Endothelial cell of umbilical vein (primary cell): Measurements from ENCODE around the gene COL5A1.

Experiments used
- EZH2 ChIP-seq: IDR thresholded peaks from 2 replicates; pipeline ENCODE4 v1.6.1; 2012; ENCODE audit warnings: borderline replicate concordance, low read depth, mild to moderate bottlenecking, moderate library complexity, low read length, inconsistent platforms; ENCODE audit not compliant: severe bottlenecking
- POLR2A ChIP-seq: IDR thresholded peaks from 2 replicates; pipeline ENCODE4 v1.6.1; 2012; ENCODE audit warnings: low read depth, mild to moderate bottlenecking, control low read depth, low read length
- POLR2AphosphoS5 ChIP-seq: IDR thresholded peaks from 2 replicates; pipeline ENCODE4 v1.6.1; 2012; ENCODE audit warnings: low read depth, mild to moderate bottlenecking, control low read depth, low read length, moderate library complexity; ENCODE audit not compliant: insufficient read depth
- TF ChIP-seq, protein P1 (sequence below), 2 donors: IDR thresholded peaks; 1 replicate in 1 of 2; 2 replicates in 1 of 2; pipeline ENCODE4 v1.5.1; 2011; ENCODE audit warnings: low read length in 2 of 2, mild to moderate bottlenecking in 2 of 2, moderate library complexity in 2 of 2, control low read depth in 1 of 2, inconsistent platforms in 1 of 2, low read depth in 1 of 2; ENCODE audit not compliant: insufficient read depth in 1 of 2; ENCODE audit errors: extremely low read depth in 1 of 2
- TF ChIP-seq, protein P2 (sequence below): IDR thresholded peaks from 2 replicates; pipeline ENCODE4 v1.6.1; 2011; ENCODE audit not compliant: insufficient read depth, insufficient read length

DNA sequence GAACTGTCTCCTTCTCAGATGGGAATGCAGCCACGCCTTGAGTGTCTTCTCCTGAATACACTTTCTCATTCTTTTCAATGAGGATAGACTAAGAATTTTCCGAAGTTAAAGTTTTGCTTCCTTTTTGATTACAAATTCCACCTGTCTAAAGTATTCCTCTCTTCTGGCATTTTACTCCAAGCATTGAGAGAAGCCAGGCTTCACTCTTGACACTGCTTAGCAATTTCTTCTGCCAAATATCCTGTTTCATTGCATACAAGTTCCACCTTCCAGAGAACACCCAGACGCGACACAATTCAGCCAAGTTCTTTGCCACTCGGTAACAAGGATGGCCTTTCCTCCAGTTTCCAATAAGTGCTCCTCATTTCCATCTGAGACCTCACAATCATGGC lies 35.6 kb upstream of the COL5A1 start:
- TF ChIP-seq, protein P1, sequence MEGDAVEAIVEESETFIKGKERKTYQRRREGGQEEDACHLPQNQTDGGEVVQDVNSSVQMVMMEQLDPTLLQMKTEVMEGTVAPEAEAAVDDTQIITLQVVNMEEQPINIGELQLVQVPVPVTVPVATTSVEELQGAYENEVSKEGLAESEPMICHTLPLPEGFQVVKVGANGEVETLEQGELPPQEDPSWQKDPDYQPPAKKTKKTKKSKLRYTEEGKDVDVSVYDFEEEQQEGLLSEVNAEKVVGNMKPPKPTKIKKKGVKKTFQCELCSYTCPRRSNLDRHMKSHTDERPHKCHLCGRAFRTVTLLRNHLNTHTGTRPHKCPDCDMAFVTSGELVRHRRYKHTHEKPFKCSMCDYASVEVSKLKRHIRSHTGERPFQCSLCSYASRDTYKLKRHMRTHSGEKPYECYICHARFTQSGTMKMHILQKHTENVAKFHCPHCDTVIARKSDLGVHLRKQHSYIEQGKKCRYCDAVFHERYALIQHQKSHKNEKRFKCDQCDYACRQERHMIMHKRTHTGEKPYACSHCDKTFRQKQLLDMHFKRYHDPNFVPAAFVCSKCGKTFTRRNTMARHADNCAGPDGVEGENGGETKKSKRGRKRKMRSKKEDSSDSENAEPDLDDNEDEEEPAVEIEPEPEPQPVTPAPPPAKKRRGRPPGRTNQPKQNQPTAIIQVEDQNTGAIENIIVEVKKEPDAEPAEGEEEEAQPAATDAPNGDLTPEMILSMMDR (IDR thresholded peaks at IDR 0.05; ENCODE audit: extremely low read depth in 1 of 2, insufficient read depth in 1 of 2, low read depth in 1 of 2, low read length in 2 of 2): no peak
- TF ChIP-seq POLR2AphosphoS5 (no peak), POLR2A (no peak), EZH2 (no peak)
- TF ChIP-seq, protein P2, sequence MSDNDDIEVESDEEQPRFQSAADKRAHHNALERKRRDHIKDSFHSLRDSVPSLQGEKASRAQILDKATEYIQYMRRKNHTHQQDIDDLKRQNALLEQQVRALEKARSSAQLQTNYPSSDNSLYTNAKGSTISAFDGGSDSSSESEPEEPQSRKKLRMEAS: no peak
